Tibial artery (tissue), 4 donors: ENCODE measurements around the gene INPP4B.

Experiments used
- DNase-seq, 2 donors: peaks; one replicate each; pipeline ENCODE4 v3.0.0-alpha.2; 2019
- H3K27ac ChIP-seq, 2 donors: fragments of 200-600 bp; sonication (generic) in 1 of 2; 1 replicate in 1 of 2; 2 replicates in 1 of 2; pipeline ENCODE4 v1.5.1; 2018 to 2019; ENCODE audit warnings: mild to moderate bottlenecking in 1 of 2
- H3K27me3 ChIP-seq, 2 donors: fragments of 200-600 bp; sonication (generic) in 1 of 2; one replicate each; pipeline versions ENCODE4 v1.5.1 to v1.6.0; 2016 to 2019
- H3K36me3 ChIP-seq, 3 donors: fragments of 200-600 bp; sonication (generic) in 2 of 3; one replicate each; pipeline ENCODE4 v1.5.1; 2016 to 2019; ENCODE audit warnings: mild to moderate bottlenecking in 2 of 3
- H3K4me1 ChIP-seq, 4 donors: fragments of 200-600 bp; sonication (generic) in 2 of 4; 1 replicate in 3 of 4; 2 replicates in 1 of 4; pipeline ENCODE4 v1.5.1; 2016 to 2019
- H3K4me3 ChIP-seq, 2 donors: fragments of 200-600 bp; sonication (generic) in 1 of 2; 1 replicate in 1 of 2; 2 replicates in 1 of 2; pipeline ENCODE4 v1.5.1; 2018 to 2019; ENCODE audit warnings: mild to moderate bottlenecking in 2 of 2
- H3K9me3 ChIP-seq, 3 donors: fragments of 200-600 bp; sonication (generic) in 1 of 3; one replicate each; pipeline ENCODE4 v1.5.1; 2016 to 2019
- intact Hi-C: fragments of 100-400 bp; cut with DNase I; formaldehyde crosslinking; loops from one replicate; pipeline ENCODE4 v1.15.0; 2023; ENCODE audit warnings: low total_unique reads
- TF ChIP-seq, protein P1 (sequence below), 2 experiments: fragments of 200-600 bp in 1 of 2; fragments of 450-650 bp in 1 of 2; IDR thresholded peaks; one replicate each; pipeline ENCODE4 v1.5.1; 2017 to 2019; ENCODE audit warnings: antibody characterized with exemption in 2 of 2, mild to moderate bottlenecking in 1 of 2, moderate library complexity in 1 of 2

Gene INPP4B

DNA sequence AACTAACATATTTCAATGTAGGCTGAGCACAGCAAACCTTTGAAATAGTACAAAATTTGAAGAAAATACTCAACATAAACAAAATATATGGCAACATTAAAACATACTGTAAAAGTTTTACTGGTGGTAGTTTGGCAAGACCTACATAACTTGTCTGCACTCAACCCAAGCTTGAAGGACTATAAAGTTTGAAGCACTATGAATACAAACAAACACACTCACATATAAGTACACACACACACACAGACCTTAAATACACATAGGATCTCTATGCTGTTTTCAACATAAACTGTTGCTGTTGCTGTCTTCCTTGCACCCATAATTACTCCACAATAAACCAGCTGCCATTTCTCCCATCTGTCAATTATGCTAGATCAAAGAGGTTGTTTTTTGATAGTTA lies 620.1 kb downstream of the INPP4B start:
- Histone ChIP-seq H3K27me3 (no peaks in the 10 kb centered on the region), H3K36me3 (no peaks in the 10 kb centered on the region), H3K9me3 (no peaks in the 10 kb centered on the region), H3K4me1 (no peaks in the 10 kb centered on the region), H3K27ac (no peak overlapping the region), H3K4me3 (no peak overlapping the region)
- TF ChIP-seq, protein P1, sequence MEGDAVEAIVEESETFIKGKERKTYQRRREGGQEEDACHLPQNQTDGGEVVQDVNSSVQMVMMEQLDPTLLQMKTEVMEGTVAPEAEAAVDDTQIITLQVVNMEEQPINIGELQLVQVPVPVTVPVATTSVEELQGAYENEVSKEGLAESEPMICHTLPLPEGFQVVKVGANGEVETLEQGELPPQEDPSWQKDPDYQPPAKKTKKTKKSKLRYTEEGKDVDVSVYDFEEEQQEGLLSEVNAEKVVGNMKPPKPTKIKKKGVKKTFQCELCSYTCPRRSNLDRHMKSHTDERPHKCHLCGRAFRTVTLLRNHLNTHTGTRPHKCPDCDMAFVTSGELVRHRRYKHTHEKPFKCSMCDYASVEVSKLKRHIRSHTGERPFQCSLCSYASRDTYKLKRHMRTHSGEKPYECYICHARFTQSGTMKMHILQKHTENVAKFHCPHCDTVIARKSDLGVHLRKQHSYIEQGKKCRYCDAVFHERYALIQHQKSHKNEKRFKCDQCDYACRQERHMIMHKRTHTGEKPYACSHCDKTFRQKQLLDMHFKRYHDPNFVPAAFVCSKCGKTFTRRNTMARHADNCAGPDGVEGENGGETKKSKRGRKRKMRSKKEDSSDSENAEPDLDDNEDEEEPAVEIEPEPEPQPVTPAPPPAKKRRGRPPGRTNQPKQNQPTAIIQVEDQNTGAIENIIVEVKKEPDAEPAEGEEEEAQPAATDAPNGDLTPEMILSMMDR (IDR thresholded peaks at IDR 0.05): no peak
- DNase-seq: no peak
- intact Hi-C loops: no loop called here

DNA sequence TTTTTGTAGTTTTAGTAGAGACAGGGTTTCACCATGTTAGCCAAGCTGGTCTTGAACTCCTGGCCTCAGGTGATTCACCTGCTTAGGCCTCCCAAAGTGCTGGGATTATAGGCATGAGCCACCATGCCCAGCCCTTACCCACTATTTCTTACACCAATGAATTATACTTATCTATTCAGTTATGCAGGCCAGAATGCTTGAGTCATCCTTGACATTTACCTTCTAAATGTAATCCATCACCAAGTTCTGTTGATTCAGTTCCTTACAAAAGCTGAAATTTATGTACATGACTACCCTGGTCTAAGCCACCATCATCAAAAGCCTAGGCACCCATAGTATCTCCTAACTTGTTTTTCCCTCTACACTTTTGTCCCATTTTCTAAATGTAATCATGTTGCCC lies 624.0 kb downstream of the INPP4B start:
- H3K27ac ChIP-seq: no peak overlapping the region
- no peak overlapping the region for H3K4me3 ChIP-seq
- no peaks in the 10 kb centered on the region for H3K27me3 ChIP-seq
- H3K4me1 ChIP-seq: no peaks in the 10 kb centered on the region
- DNase-seq: no peak
- TF ChIP-seq, protein P1 (IDR thresholded peaks at IDR 0.05): no peak
- intact Hi-C loops: no loop called here
- no peaks in the 10 kb centered on the region for H3K9me3 ChIP-seq
- H3K36me3 ChIP-seq: no peaks in the 10 kb centered on the region

DNA sequence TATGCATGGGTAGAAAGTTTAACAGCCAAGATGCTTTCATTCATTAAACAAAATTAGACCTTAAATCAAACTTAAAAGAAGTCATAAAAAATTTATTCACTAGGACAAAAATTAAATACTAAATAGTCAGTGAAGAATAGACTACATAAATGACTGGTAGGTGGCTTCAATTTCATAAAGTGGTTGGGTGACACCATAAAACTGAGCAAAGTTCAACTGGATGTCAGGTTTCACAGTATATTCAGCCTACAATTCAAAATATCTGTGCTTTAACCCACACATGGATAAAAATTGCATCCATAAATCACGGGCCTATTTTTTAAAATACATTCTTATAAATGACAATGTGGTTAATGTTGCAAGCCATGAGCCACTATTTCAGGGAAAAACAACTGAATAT lies 627.4 kb downstream of the INPP4B start:
- TF ChIP-seq, protein P1 (IDR thresholded peaks at IDR 0.05): no peak
- no peaks in the 10 kb centered on the region for H3K9me3 ChIP-seq
- no peaks in the 10 kb centered on the region for H3K4me1 ChIP-seq
- intact Hi-C loops: no loop called here
- H3K36me3 ChIP-seq: no peaks in the 10 kb centered on the region
- no peak overlapping the region for H3K27ac ChIP-seq
- H3K4me3 ChIP-seq: no peak overlapping the region
- no peak for DNase-seq
- no peaks in the 10 kb centered on the region for H3K27me3 ChIP-seq

DNA sequence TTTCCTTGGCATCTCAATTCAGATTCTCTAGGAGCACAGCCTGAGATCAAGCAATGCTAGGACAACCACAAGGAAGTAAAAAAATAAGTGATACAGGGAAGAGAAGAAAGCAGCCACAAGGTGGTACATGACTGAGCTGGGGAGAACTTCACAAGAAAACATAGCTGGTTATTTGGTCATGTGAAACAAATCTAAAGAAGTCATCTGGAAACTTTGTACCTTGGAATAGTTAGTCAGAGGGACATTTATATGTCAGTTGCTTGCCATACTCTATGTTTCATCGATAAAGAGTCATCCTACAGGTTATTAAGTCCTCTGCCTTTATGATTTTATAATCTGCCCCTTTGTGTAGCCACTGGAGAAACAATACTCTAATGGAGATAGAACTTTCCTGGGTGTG lies 634.7 kb downstream of the INPP4B start:
- Histone ChIP-seq H3K4me1 (no peaks in the 10 kb centered on the region), H3K27me3 (no peaks in the 10 kb centered on the region), H3K4me3 (no peak overlapping the region), H3K36me3 (peaks cover 0 to 6% (median 0%) of the 10 kb centered on the region in 3 donors), H3K27ac (no peak overlapping the region), H3K9me3 (no peaks in the 10 kb centered on the region)
- intact Hi-C loops: no loop called here
- DNase-seq: no peak
- TF ChIP-seq, protein P1 (IDR thresholded peaks at IDR 0.05): no peak

DNA sequence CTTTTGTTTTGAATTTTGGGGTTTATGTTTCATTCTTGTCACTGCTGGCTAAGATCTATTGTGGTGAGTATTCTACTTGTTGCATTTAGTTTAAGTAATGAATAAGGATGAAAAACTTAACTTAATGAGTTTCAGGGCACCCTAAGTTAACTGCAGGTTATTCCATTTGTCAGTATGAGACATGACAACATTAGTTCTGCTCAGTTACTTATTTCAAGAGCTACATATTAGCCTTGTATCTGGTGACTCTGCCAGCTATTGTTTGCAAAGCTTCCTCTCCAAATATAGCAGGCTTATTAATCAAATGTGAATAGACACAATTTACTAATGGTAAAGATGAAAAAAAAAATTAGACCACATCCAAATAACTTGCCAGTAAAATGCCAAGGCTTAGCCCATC lies 642.6 kb downstream of the INPP4B start:
- H3K9me3 ChIP-seq: no peaks in the 10 kb centered on the region
- H3K4me1 ChIP-seq: peaks cover 0 to 4% (median 0%) of the 10 kb centered on the region in 4 donors
- peaks cover 0 to 6% (median 0%) of the 10 kb centered on the region in 3 donors for H3K36me3 ChIP-seq
- TF ChIP-seq, protein P1 (IDR thresholded peaks at IDR 0.05): no peak
- no peak overlapping the region for H3K27ac ChIP-seq
- intact Hi-C loops: no loop called here
- no peak overlapping the region for H3K4me3 ChIP-seq
- no peaks in the 10 kb centered on the region for H3K27me3 ChIP-seq
- DNase-seq: no peak
